Caco-2 (cell line): ENCODE measurements around the gene SGTA. TPM values are rescaled to one million over a fixed set of nuclear protein-coding genes. Genes with fewer than 3 reads are reported as not detected.

Experiments
- BruUV-seq: library from RNA; stranded (reverse); fragments of 400-500 nt; replicated peaks from 2 replicates; lab custom pipeline; 2021; lab: Mats Ljungman, UMichigan
- CTCF ChIA-PET: fragments of 300-600 bp; sonication (Branson Sonifier 250); formaldehyde crosslinking; loops from one replicate; lab custom pipeline; 2022; ENCODE audit warnings: antibody characterized with exemption; lab: Charles Lee
- POLR2A ChIA-PET: fragments of 300-600 bp; sonication (Branson Sonifier 250); formaldehyde crosslinking; loops from one replicate; lab custom pipeline; 2022; ENCODE audit warnings: antibody characterized with exemption; lab: Charles Lee
- DNase-seq, 2 experiments: peaks; one replicate each; pipeline versions ENCODE4 v3.0.0 to v3.0.0-alpha.2; 2020 to 2022
- H3K27me3 ChIP-seq: replicated peaks from 2 replicates; pipeline ENCODE4 v1.6.0; 2011; ENCODE audit warnings: low read length; ENCODE audit not compliant: control insufficient read depth, insufficient read depth
- H3K36me3 ChIP-seq: 2 replicates; pipeline ENCODE4 v1.5.1; 2011; ENCODE audit warnings: low read length; ENCODE audit not compliant: control insufficient read depth, insufficient read depth
- H3K4me1 ChIP-seq: fragments of 250-450 bp; sonication (Bioruptor Pico); 2 replicates; pipeline ENCODE4 v1.5.1; 2020; ENCODE audit warnings: mild to moderate bottlenecking
- H3K4me3 ChIP-seq: 2 replicates; pipeline ENCODE4 v1.5.1; 2011; ENCODE audit warnings: low read depth, mild to moderate bottlenecking, control low read depth, low read length
- H3K9me3 ChIP-seq: fragments of 250-450 bp; sonication (Bioruptor Pico); 2 replicates; pipeline ENCODE4 v1.5.1; 2020; ENCODE audit warnings: mild to moderate bottlenecking, moderate library complexity
- H3K27ac Mint-ChIP-seq: one replicate; pipeline ENCODE4 v1.8.0; 2022; ENCODE audit warnings: mixed read lengths; ENCODE audit not compliant: unreplicated experiment
- H3K27me3 Mint-ChIP-seq: one replicate; pipeline ENCODE4 v1.8.0; 2022; ENCODE audit warnings: mixed read lengths; ENCODE audit not compliant: insufficient read depth, unreplicated experiment
- H3K36me3 Mint-ChIP-seq: one replicate; pipeline ENCODE4 v1.8.0; 2022; ENCODE audit warnings: mild to moderate bottlenecking, mixed read lengths; ENCODE audit not compliant: insufficient read depth, unreplicated experiment
- H3K4me1 Mint-ChIP-seq: one replicate; pipeline ENCODE4 v1.8.0; 2022; ENCODE audit warnings: low read depth, mixed read lengths; ENCODE audit not compliant: unreplicated experiment
- H3K4me3 Mint-ChIP-seq: one replicate; pipeline ENCODE4 v1.8.0; 2022; ENCODE audit warnings: mild to moderate bottlenecking, moderate library complexity, mixed read lengths; ENCODE audit not compliant: unreplicated experiment
- H3K9me3 Mint-ChIP-seq: one replicate; pipeline ENCODE4 v1.8.0; 2022; ENCODE audit warnings: mixed read lengths; ENCODE audit not compliant: unreplicated experiment
- intact Hi-C: fragments of 100-400 bp; cut with micrococcal nuclease; formaldehyde crosslinking; loops from one replicate; pipeline ENCODE4 v1.10.0; 2022; ENCODE audit not compliant: unreplicated experiment
- total RNA-seq: library from RNA; stranded (reverse); gene quantifications from 2 replicates; pipeline ENCODE4 v1.2.3, GENCODE V29; 2022
- TF ChIP-seq, protein P1 (sequence below), 2 experiments: fragments of 200-600 bp in 1 of 2; IDR thresholded peaks; 1 replicate in 1 of 2; 2 replicates in 1 of 2; pipeline versions ENCODE4 v1.5.1 to v1.8.0; 2011 to 2022; ENCODE audit warnings: antibody characterized with exemption in 1 of 2, control low read depth in 1 of 2, inconsistent platforms in 1 of 2, low read depth in 1 of 2, low read length in 1 of 2, mild to moderate bottlenecking in 1 of 2, moderate library complexity in 1 of 2; ENCODE audit not compliant: insufficient read depth in 1 of 2, severe bottlenecking in 1 of 2, unreplicated experiment in 1 of 2

Gene SGTA
- total RNA-seq, 1 experiment from 2014 or later = 90.1 TPM

DNA sequence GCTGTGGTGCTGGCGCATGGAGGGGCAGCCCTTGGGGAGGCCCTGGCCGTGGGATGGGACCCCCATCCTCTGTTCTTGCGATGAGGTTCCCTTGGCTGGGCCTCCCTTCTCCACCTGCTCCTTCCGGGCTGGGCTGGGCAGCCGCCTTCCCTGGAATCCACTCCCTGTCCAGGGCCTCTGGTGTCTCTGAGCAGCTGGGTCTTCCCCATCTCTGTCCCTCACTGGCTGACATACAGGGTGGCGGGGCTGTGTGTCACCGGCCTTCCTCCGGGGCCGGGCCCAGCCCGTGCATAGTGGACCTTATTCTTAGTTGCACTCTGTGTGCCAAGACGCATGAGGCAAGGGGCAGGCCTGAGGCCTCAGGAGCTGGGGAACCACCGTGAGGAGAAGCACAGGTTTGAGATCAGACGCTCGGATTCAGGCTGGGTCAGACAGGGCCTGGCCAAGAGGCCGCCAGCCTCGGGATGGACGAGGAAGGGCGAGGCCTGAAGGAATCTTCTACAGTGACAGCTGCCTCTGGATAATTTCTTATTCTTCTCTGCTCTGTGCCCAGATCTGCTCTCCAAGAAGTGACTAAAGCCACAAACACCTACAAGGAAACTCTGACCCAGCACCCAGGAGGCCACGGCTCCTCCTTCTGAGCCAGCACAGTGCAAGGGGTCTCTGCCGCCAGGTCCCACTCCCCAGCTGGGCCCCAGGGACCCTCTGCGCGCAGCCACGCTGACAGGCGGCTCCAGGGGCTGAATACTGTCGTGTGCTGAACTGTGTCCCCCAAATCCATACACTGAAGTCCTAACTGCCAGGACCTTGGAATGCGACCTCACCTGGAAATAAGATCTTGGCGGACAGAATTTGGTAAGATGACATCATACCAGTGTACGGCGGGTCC, 11.0 kb downstream of the SGTA start:
- no peak for DNase-seq
- no TSS peak for BruUV-seq
- Histone ChIP-seq H3K27me3 (no peaks in the 10 kb centered on the region), H3K36me3 (no peaks in the 10 kb centered on the region), H3K9me3 (no peaks in the 10 kb centered on the region), H3K4me1 (no peaks in the 10 kb centered on the region), H3K4me3 (no peak overlapping the region)
- H3K27ac Mint-ChIP-seq = no peak overlapping the region
- no peaks in the 10 kb centered on the region for H3K9me3 Mint-ChIP-seq
- no peaks in the 10 kb centered on the region for H3K27me3 Mint-ChIP-seq
- intact Hi-C loops = no loop called here
- POLR2A ChIA-PET = no interaction called here
- H3K36me3 Mint-ChIP-seq = peaks cover 33% of the 10 kb centered on the region
- TF ChIP-seq, protein P1, sequence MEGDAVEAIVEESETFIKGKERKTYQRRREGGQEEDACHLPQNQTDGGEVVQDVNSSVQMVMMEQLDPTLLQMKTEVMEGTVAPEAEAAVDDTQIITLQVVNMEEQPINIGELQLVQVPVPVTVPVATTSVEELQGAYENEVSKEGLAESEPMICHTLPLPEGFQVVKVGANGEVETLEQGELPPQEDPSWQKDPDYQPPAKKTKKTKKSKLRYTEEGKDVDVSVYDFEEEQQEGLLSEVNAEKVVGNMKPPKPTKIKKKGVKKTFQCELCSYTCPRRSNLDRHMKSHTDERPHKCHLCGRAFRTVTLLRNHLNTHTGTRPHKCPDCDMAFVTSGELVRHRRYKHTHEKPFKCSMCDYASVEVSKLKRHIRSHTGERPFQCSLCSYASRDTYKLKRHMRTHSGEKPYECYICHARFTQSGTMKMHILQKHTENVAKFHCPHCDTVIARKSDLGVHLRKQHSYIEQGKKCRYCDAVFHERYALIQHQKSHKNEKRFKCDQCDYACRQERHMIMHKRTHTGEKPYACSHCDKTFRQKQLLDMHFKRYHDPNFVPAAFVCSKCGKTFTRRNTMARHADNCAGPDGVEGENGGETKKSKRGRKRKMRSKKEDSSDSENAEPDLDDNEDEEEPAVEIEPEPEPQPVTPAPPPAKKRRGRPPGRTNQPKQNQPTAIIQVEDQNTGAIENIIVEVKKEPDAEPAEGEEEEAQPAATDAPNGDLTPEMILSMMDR (IDR thresholded peaks at IDR 0.05; ENCODE audit: insufficient read depth in 1 of 2, low read depth in 1 of 2, low read length in 1 of 2, severe bottlenecking in 1 of 2, unreplicated experiment in 1 of 2) = no peak
- no peaks in the 10 kb centered on the region for H3K4me1 Mint-ChIP-seq
- H3K4me3 Mint-ChIP-seq = no peak overlapping the region
- CTCF ChIA-PET = no interaction called here

DNA sequence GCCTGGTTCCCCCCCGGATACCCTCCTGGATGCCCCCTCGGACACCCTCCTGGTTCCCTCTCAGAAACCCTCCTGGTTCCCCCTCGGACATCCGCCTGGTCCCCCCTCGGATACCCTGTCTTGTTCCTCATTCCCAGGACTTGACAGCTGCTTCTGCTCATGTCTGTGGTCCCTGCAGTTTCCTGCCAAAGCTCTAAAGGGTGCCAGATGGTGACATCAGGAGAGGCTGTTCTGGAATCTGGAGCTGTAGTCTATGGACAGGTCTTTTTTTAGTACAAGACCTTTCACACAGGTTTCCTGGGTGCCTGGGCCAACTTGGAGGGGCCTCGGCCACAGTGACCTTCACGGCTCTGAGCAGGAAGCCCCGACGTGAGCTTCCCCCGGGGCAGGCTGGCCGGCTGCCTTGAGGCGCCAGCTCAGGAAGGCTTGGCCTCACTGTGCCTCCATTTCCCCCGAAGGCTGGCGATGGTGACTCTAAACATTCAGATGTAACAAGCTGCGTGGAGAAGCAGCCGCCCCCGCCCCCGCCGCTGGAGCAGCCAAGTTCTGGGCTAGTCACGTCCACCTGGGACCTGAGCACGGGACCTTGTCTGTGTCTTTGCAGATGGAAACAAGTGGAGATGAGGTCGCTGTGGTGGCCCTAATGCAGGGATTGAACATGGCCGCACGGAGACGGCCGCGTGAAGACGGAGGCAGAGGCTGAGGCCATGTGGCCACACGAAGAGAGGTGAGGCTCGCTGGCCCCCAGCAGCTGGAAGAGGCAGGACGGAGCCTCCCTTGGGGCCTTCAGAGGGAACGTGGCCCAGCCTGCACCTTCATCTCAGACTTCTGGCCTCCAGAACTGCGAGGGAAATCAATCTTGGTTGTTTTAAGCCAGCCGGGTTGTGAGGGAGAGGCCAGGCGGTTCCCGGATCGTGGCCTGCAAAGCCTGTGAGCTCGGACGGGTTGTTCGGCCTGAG, 12.7 kb downstream of the SGTA start:
- no peaks in the 10 kb centered on the region for H3K9me3 Mint-ChIP-seq
- TF ChIP-seq, protein P1 (IDR thresholded peaks at IDR 0.05; ENCODE audit: insufficient read depth in 1 of 2, low read depth in 1 of 2, low read length in 1 of 2, severe bottlenecking in 1 of 2, unreplicated experiment in 1 of 2) = no peak
- Histone ChIP-seq H3K4me3 (no peak overlapping the region), H3K4me1 (no peaks in the 10 kb centered on the region), H3K36me3 (no peaks in the 10 kb centered on the region), H3K27me3 (no peaks in the 10 kb centered on the region), H3K9me3 (no peaks in the 10 kb centered on the region)
- H3K27me3 Mint-ChIP-seq = no peaks in the 10 kb centered on the region
- no peak overlapping the region for H3K4me3 Mint-ChIP-seq
- no peaks in the 10 kb centered on the region for H3K4me1 Mint-ChIP-seq
- CTCF ChIA-PET = no interaction called here
- intact Hi-C loops = no loop called here
- H3K27ac Mint-ChIP-seq = no peak overlapping the region
- peaks cover 36% of the 10 kb centered on the region for H3K36me3 Mint-ChIP-seq
- DNase-seq = no peak
- no TSS peak for BruUV-seq
- POLR2A ChIA-PET = no interaction called here

DNA sequence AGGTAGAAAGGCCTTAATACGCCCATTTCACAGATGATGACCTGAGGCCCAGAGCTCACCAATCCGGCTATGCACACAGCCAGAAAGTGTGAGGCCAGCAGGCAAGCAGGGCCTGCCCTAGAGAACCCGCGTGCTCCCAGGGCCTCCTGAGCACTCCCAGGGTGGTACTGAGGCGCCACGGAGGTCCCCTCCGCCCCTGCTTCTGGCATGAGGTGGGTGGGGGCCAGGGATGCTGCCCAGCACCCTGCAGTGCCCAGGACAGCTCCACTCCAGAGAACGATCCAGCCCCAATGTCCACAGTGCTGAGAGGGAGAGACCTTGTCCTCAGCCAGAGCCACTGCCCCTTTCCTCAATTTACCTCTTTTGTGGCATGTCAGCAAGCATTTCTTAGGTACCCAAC, 13.9 kb downstream of the SGTA start:
- Mint-ChIP-seq H3K27ac (no peak overlapping the region), H3K4me3 (no peak overlapping the region), H3K9me3 (no peaks in the 10 kb centered on the region), H3K4me1 (no peaks in the 10 kb centered on the region), H3K36me3 (peaks cover 43% of the 10 kb centered on the region), H3K27me3 (no peaks in the 10 kb centered on the region)
- Histone ChIP-seq H3K9me3 (no peaks in the 10 kb centered on the region), H3K36me3 (no peaks in the 10 kb centered on the region), H3K4me3 (no peak overlapping the region), H3K4me1 (no peaks in the 10 kb centered on the region), H3K27me3 (no peaks in the 10 kb centered on the region)
- TF ChIP-seq, protein P1 (IDR thresholded peaks at IDR 0.05; ENCODE audit: insufficient read depth in 1 of 2, low read depth in 1 of 2, low read length in 1 of 2, severe bottlenecking in 1 of 2, unreplicated experiment in 1 of 2) = no peak
- no TSS peak for BruUV-seq
- intact Hi-C loops = no loop called here
- ChIA-PET CTCF (interaction anchor here (0.5 to 1.3 kb wide), 2 partner anchors 62 to 121 kb away, joined by 3 to 4 read pairs; no protein-coding TSS in a partner anchor), POLR2A (no interaction called here)
- no peak for DNase-seq
